IMR-90 (cell line): ENCODE data around the gene ERAS. TPM values are rescaled to one million over a fixed set of nuclear protein-coding genes. Genes with fewer than 3 reads are reported as not detected.

Experiments used
- ATAC-seq: fragments of 200-7000 bp; cut with Tn5 transposase; 2 replicates; pipeline ENCODE4 v1.9.1; 2020; ENCODE audit warnings: low read depth, mild to moderate bottlenecking, moderate library complexity
- BruUV-seq: library from RNA; stranded (reverse); fragments of 400-500 nt; replicated peaks from 2 replicates; lab custom pipeline; 2021; lab: Mats Ljungman, UMichigan
- CTCF ChIA-PET: fragments of 300-600 bp; formaldehyde crosslinking; extraction: SDS; loops from one replicate; lab custom pipeline; 2021; ENCODE audit warnings: antibody characterized with exemption; lab: Yijun Ruan, JAX
- POLR2A ChIA-PET: fragments of 300-600 bp; sonication (Branson Sonifier 250); formaldehyde crosslinking; loops from one replicate; lab custom pipeline; 2022; ENCODE audit warnings: antibody characterized with exemption; ENCODE audit not compliant: unreplicated experiment; lab: Charles Lee
- DNase-seq: peaks from one replicate; pipeline ENCODE4 v3.0.0; 2013
- H2AFZ ChIP-seq: replicated peaks from 2 replicates; pipeline ENCODE3; 2013; ENCODE audit warnings: low read length, mild to moderate bottlenecking; ENCODE audit not compliant: poor library complexity
- H2AK5ac ChIP-seq: 2 replicates; pipeline ENCODE4 v1.6.1; 2013; ENCODE audit warnings: low read depth, low read length, inconsistent platforms
- H2AK9ac ChIP-seq: replicated peaks from 2 replicates; pipeline ENCODE3; 2013; ENCODE audit warnings: mild to moderate bottlenecking, low read depth, low read length, moderate library complexity; ENCODE audit not compliant: poor library complexity
- H2BK120ac ChIP-seq: 2 replicates; pipeline ENCODE4 v1.6.1; 2013; ENCODE audit warnings: low read depth, low read length, inconsistent platforms
- H2BK15ac ChIP-seq: 3 replicates; pipeline ENCODE4 v1.6.1; 2013; ENCODE audit warnings: low read depth, low read length, inconsistent platforms
- H2BK20ac ChIP-seq: 2 replicates; pipeline ENCODE4 v1.6.1; 2013; ENCODE audit warnings: low read depth, mild to moderate bottlenecking, inconsistent platforms, low read length, moderate library complexity
- H2BK5ac ChIP-seq: 2 replicates; pipeline ENCODE4 v1.6.1; 2013; ENCODE audit warnings: mild to moderate bottlenecking, low read depth, low read length, inconsistent platforms; ENCODE audit not compliant: poor library complexity, severe bottlenecking
- H3K14ac ChIP-seq: replicated peaks from 2 replicates; pipeline ENCODE4 v1.6.1; 2013; ENCODE audit warnings: low read depth, low read length, inconsistent platforms
- H3K18ac ChIP-seq: 2 replicates; pipeline ENCODE4 v1.6.1; 2013; ENCODE audit warnings: low read depth, low read length, control low read depth
- H3K23ac ChIP-seq: 2 replicates; pipeline ENCODE4 v1.6.1; 2013; ENCODE audit warnings: low read depth, low read length, inconsistent platforms
- H3K27ac ChIP-seq: 2 replicates; pipeline ENCODE4 v1.5.1; 2013; ENCODE audit warnings: mild to moderate bottlenecking, control low read depth, low read length; ENCODE audit not compliant: insufficient read depth
- H3K27me3 ChIP-seq: 2 replicates; pipeline ENCODE4 v1.6.1; 2013; ENCODE audit warnings: low read length; ENCODE audit not compliant: control insufficient read depth, insufficient read depth
- H3K36me3 ChIP-seq: 2 replicates; pipeline ENCODE4 v1.6.1; 2013; ENCODE audit warnings: low read length, mixed read lengths; ENCODE audit not compliant: control insufficient read depth, insufficient read depth
- H3K4ac ChIP-seq: 2 replicates; pipeline ENCODE4 v1.6.1; 2013; ENCODE audit warnings: low read depth, low read length, inconsistent platforms
- H3K4me1 ChIP-seq: 2 replicates; pipeline ENCODE4 v1.6.1; 2013; ENCODE audit warnings: low read length, mixed read lengths; ENCODE audit not compliant: control insufficient read depth, insufficient read depth
- H3K4me2 ChIP-seq: 2 replicates; pipeline ENCODE4 v1.6.1; 2013; ENCODE audit warnings: low read depth, mild to moderate bottlenecking, control low read depth, low read length, moderate library complexity
- H3K4me3 ChIP-seq: 2 replicates; pipeline ENCODE4 v1.5.1; 2013; ENCODE audit warnings: low read depth, mild to moderate bottlenecking, control low read depth, low read length, moderate library complexity; ENCODE audit not compliant: insufficient read depth
- H3K56ac ChIP-seq: 2 replicates; pipeline ENCODE4 v1.6.1; 2013; ENCODE audit warnings: low read length, inconsistent platforms; ENCODE audit not compliant: insufficient read depth; ENCODE audit errors: extremely low read depth
- H3K79me1 ChIP-seq, 2 experiments: 2 replicates each; pipeline ENCODE4 v1.6.1; 2013; ENCODE audit warnings: low read length in 2 of 2, inconsistent platforms in 1 of 2, low read depth in 1 of 2
- H3K9ac ChIP-seq: 2 replicates; pipeline ENCODE4 v1.6.1; 2013; ENCODE audit warnings: low read depth, low read length, control low read depth
- H3K9me1 ChIP-seq: 2 replicates; pipeline ENCODE4 v1.6.1; 2013; ENCODE audit warnings: low read length, inconsistent platforms; ENCODE audit not compliant: insufficient read depth
- H3K9me3 ChIP-seq: 2 replicates; pipeline ENCODE4 v1.6.1; 2013; ENCODE audit warnings: low read length; ENCODE audit not compliant: control insufficient read depth, insufficient read depth
- H4K20me1 ChIP-seq: 2 replicates; pipeline ENCODE4 v1.6.1; 2013; ENCODE audit warnings: low read length, inconsistent platforms; ENCODE audit not compliant: insufficient read depth
- H4K5ac ChIP-seq: 2 replicates; pipeline ENCODE4 v1.6.1; 2013; ENCODE audit warnings: mild to moderate bottlenecking, low read depth, low read length, control low read depth
- H4K8ac ChIP-seq, 2 experiments: 2 replicates each; pipeline ENCODE4 v1.6.1; 2013; ENCODE audit warnings: low read depth in 2 of 2, low read length in 2 of 2, control low read depth in 1 of 2, inconsistent platforms in 1 of 2
- H4K91ac ChIP-seq: 2 replicates; pipeline ENCODE4 v1.6.1; 2013; ENCODE audit warnings: low read depth, low read length, inconsistent platforms; ENCODE audit not compliant: insufficient read depth
- BHLHE40 ChIP-seq: fragments of 150-350 bp; IDR thresholded peaks from 2 replicates; pipeline ENCODE4 v1.6.1; 2016; ENCODE audit warnings: mild to moderate bottlenecking, low read depth, low read length
- CEBPB ChIP-seq: IDR thresholded peaks from 2 replicates; pipeline ENCODE4 v1.6.1; 2012; ENCODE audit warnings: low read depth, low read length, improper control_type of control experiment
- CHD1 ChIP-seq: IDR thresholded peaks from 2 replicates; pipeline ENCODE4 v1.6.1; 2012; ENCODE audit warnings: low read depth, low read length, improper control_type of control experiment
- CTCF ChIP-seq: conservative IDR thresholded peaks from 2 replicates; pipeline ENCODE4 v1.5.1; 2012; ENCODE audit warnings: mild to moderate bottlenecking, low read depth, low read length, improper control_type of control experiment
- ELK1 ChIP-seq: fragments of 150-350 bp; IDR thresholded peaks from 2 replicates; pipeline ENCODE4 v1.6.1; 2016; ENCODE audit warnings: low read depth, mild to moderate bottlenecking, low read length, moderate library complexity, borderline replicate concordance
- FOS ChIP-seq: fragments of 150-350 bp; IDR thresholded peaks from 2 replicates; pipeline ENCODE4 v1.6.1; 2016; ENCODE audit warnings: low read depth, low read length
- MAFK ChIP-seq: IDR thresholded peaks from 2 replicates; pipeline ENCODE4 v1.6.1; 2012; ENCODE audit warnings: low read depth, low read length, improper control_type of control experiment
- MAZ ChIP-seq: IDR thresholded peaks from 2 replicates; pipeline ENCODE4 v1.6.1; 2012; ENCODE audit warnings: low read depth, mild to moderate bottlenecking, low read length, improper control_type of control experiment, moderate library complexity, borderline replicate concordance
- MXI1 ChIP-seq: IDR thresholded peaks from 2 replicates; pipeline ENCODE4 v1.6.1; 2012; ENCODE audit warnings: low read depth, mild to moderate bottlenecking, low read length, moderate library complexity, borderline replicate concordance
- NFE2L2 ChIP-seq: fragments of 150-350 bp; IDR thresholded peaks from 2 replicates; pipeline ENCODE4 v1.6.1; 2016; ENCODE audit warnings: low read depth, mild to moderate bottlenecking, low read length
- POLR2A ChIP-seq: IDR thresholded peaks from 2 replicates; pipeline ENCODE4 v1.6.1; 2012; ENCODE audit warnings: mild to moderate bottlenecking, low read depth, low read length
- RAD21 ChIP-seq: IDR thresholded peaks from 2 replicates; pipeline ENCODE4 v1.6.1; 2012; ENCODE audit warnings: low read length, improper control_type of control experiment
- RCOR1 ChIP-seq: IDR thresholded peaks from 2 replicates; pipeline ENCODE4 v1.6.1; 2012; ENCODE audit warnings: mild to moderate bottlenecking, low read length, improper control_type of control experiment; ENCODE audit not compliant: insufficient replicate concordance
- RFX5 ChIP-seq: IDR thresholded peaks from 2 replicates; pipeline ENCODE4 v1.8.0; 2012; ENCODE audit warnings: low read depth, mild to moderate bottlenecking, low read length, moderate library complexity
- SMC3 ChIP-seq: fragments of 150-350 bp; IDR thresholded peaks from 2 replicates; pipeline ENCODE4 v1.6.1; 2016; ENCODE audit warnings: low read depth, mild to moderate bottlenecking, antibody characterized with exemption, low read length, moderate library complexity
- USF2 ChIP-seq: fragments of 150-350 bp; IDR thresholded peaks from 2 replicates; pipeline ENCODE4 v1.6.1; 2017; ENCODE audit warnings: mild to moderate bottlenecking, antibody characterized with exemption, low read length, low read depth
- WGBS, 2 experiments: methylation state at CpG; one replicate each; pipeline versions ENCODE4 v1.1.5 to v1.1.7; 2013; ENCODE audit warnings: missing lambda C conversion rate in 2 of 2; ENCODE audit not compliant: insufficient read length in 1 of 2; ENCODE audit errors: extremely low coverage in 2 of 2; 5-methylcytosine and 5-hydroxymethylcytosine counted together
- dilution Hi-C: fragments of 300-500 bp; cut with HindIII; formaldehyde crosslinking; loops from one replicate; pipeline ENCODE4 v1.14.3; 2018; ENCODE audit warnings: low sequenced_read_pairs; ENCODE audit not compliant: unreplicated experiment
- in situ Hi-C: fragments of 300-500 bp; cut with MboI; formaldehyde crosslinking; loops from 3 replicates; pipeline ENCODE4 v1.14.3; 2019; ENCODE audit warnings: low sequenced_read_pairs, inconsistent platforms, mixed read lengths
- intact Hi-C: fragments of 100-400 bp; cut with micrococcal nuclease; formaldehyde crosslinking; loops from 2 replicates; pipeline ENCODE4 v1.10.0; 2022
- polyA plus RNA-seq, 3 experiments: library from polyadenylated mRNA; depleted of rRNA; stranded (reverse); fragments of >200 nt; gene quantifications; 2 replicates each; pipeline ENCODE4 v1.2.3, GENCODE V29; 2012; ENCODE audit warnings: low replicate concordance in 1 of 3
- total RNA-seq: library from RNA; depleted of rRNA; stranded (reverse); fragments of >200 nt; gene quantifications from 2 replicates; pipeline ENCODE4 v1.2.3, GENCODE V29; 2012

Gene ERAS
- total and polyA plus RNA-seq, 2 of the 4 experiments (the other 2 are of a cell fraction), result not detected

- H3K18ac ChIP-seq, result no peak overlapping the region
- no peak overlapping the region for H3K23ac ChIP-seq
- ChIA-PET CTCF (no interaction called here), POLR2A (no interaction called here)
- H3K4me2 ChIP-seq, result no peak overlapping the region
- no peak overlapping the region for H4K5ac ChIP-seq
- peaks cover 17% of the 10 kb centered on the region for H3K27me3 ChIP-seq
- no peak overlapping the region for H4K91ac ChIP-seq
- TF ChIP-seq FOS (no peak), CTCF (no peak), ELK1 (no peak), CEBPB (no peak), MAFK (no peak), RAD21 (no peak), RFX5 (no peak), RCOR1 (no peak), BHLHE40 (no peak), CHD1 (no peak), MAZ (no peak), NFE2L2 (no peak), SMC3 (no peak), MXI1 (no peak), USF2 (no peak), POLR2A (no peak)
- no peak overlapping the region for H2BK5ac ChIP-seq
- DNase-seq (no peak), ATAC-seq (no peak)
- no peak overlapping the region for H3K4me3 ChIP-seq
- no TSS peak for BruUV-seq
- H2BK20ac ChIP-seq, result no peak overlapping the region
- H3K9ac ChIP-seq, result no peak overlapping the region
- H3K4me1 ChIP-seq, result no peaks in the 10 kb centered on the region; the same call in none of the 2 replicates
- H3K9me1 ChIP-seq, result peaks cover 7% of the 10 kb centered on the region; the same call in 1 of the 2 replicates
- H2BK120ac ChIP-seq, result no peak overlapping the region
- intact Hi-C loops (no loop called here), in situ Hi-C loops (no loop called here), dilution Hi-C loops (no loop called here)
- no peak overlapping the region for H2AK9ac ChIP-seq
- H4K20me1 ChIP-seq, result no peaks in the 10 kb centered on the region
- 40% methylated on average over 2 of the region's 11 CpGs; no CpG with 5 or more reads in 1 of the 2 experiments for WGBS, 2 experiments
- no peaks in the 10 kb centered on the region for H3K79me1 ChIP-seq
- no peak overlapping the region for H3K4ac ChIP-seq
- no peak overlapping the region for H2AK5ac ChIP-seq
- no peaks in the 10 kb centered on the region for H3K9me3 ChIP-seq
- H3K36me3 ChIP-seq, result no peaks in the 10 kb centered on the region
- H3K14ac ChIP-seq, result no peak overlapping the region
- no peak overlapping the region for H2BK15ac ChIP-seq
- H3K27ac ChIP-seq, result no peak overlapping the region
- H4K8ac ChIP-seq, result no peak overlapping the region
- H3K56ac ChIP-seq, result no peak overlapping the region
- H2AFZ ChIP-seq, result no peak overlapping the region
Measured at GRCh38 chrX:48791063-48791820, 35.1 kb upstream of the ERAS start.
